NCI-H345 treated with DMSO at 0.1 percent for 48 hours (cell line): ENCODE data around the gene SLF2.
"Not testable (repeated sequence)": the region's sequence is repeated elsewhere in the genome, so short reads cannot be mapped to it uniquely, and the experiment has no call there.

Experiments
- DNase-seq: peaks from one replicate; lab custom pipeline; 2025; ENCODE audit not compliant: unreplicated experiment; lab: John Stamatoyannopoulos, UW

SLF2 gene

GRCh38 chr10:100879741-100880360 lies 32.9 kb upstream of the SLF2 start:
- DNase-seq: no peak

GRCh38 chr10:100881556-100882213 lies 31.1 kb upstream of the SLF2 start:
- no peak for DNase-seq

GRCh38 chr10:100882252-100882651 lies 30.5 kb upstream of the SLF2 start:
- no peak for DNase-seq

GRCh38 chr10:100882671-100883311 lies 30.0 kb upstream of the SLF2 start:
- no peak for DNase-seq

- DNase-seq: no peak
Measured at GRCh38 chr10:100883312-100883821, 29.4 kb upstream of the SLF2 start.

- not testable (repeated sequence) for DNase-seq
Measured at GRCh38 chr10:100885611-100886010, 27.2 kb upstream of the SLF2 start.

- no peak for DNase-seq
Measured at GRCh38 chr10:100886091-100886490, 26.7 kb upstream of the SLF2 start.

GRCh38 chr10:100886521-100886920 lies 26.2 kb upstream of the SLF2 start:
- no peak for DNase-seq

- DNase-seq: no peak
Measured at GRCh38 chr10:100886963-100887362, 25.8 kb upstream of the SLF2 start.

GRCh38 chr10:100887761-100888296 lies 24.9 kb upstream of the SLF2 start:
- no peak for DNase-seq

GRCh38 chr10:100888957-100889356 lies 23.8 kb upstream of the SLF2 start:
- no peak for DNase-seq

GRCh38 chr10:100889546-100889945 lies 23.2 kb upstream of the SLF2 start:
- no peak for DNase-seq

GRCh38 chr10:100890141-100890672 lies 22.6 kb upstream of the SLF2 start:
- no peak for DNase-seq

- no peak for DNase-seq
Measured at GRCh38 chr10:100890673-100891317, 22.0 kb upstream of the SLF2 start.

GRCh38 chr10:100894033-100894432 lies 18.7 kb upstream of the SLF2 start:
- DNase-seq: peak; percentile 24

GRCh38 chr10:100894589-100895294 lies 18.0 kb upstream of the SLF2 start:
- DNase-seq: no peak

- DNase-seq: no peak
Measured at GRCh38 chr10:100895346-100895745, 17.4 kb upstream of the SLF2 start.

- no peak for DNase-seq
Measured at GRCh38 chr10:100895896-100896295, 16.9 kb upstream of the SLF2 start.

- no peak for DNase-seq
Measured at GRCh38 chr10:100896876-100897461, 15.8 kb upstream of the SLF2 start.

GRCh38 chr10:100897976-100898375 lies 14.8 kb upstream of the SLF2 start:
- no peak for DNase-seq
